PC-3 (cell line): ENCODE data around the gene SCO2.

Experiments used
- CTCF ChIP-seq: fragments of 300-600 bp; sonication (generic); conservative IDR thresholded peaks from 2 replicates; pipeline ENCODE4 v1.5.1; 2017; ENCODE audit warnings: antibody characterized with exemption, low read depth, mild to moderate bottlenecking, low read length
- EZH2 ChIP-seq: fragments of 300-600 bp; sonication (generic); IDR thresholded peaks from one replicate; pipeline ENCODE4 v1.6.1; 2017; ENCODE audit warnings: antibody characterized with exemption, mild to moderate bottlenecking, low read length; ENCODE audit not compliant: unreplicated experiment

- TF ChIP-seq CTCF: no peak
- TF ChIP-seq EZH2: no peak
These were observed 41.2 kb downstream of the SCO2 start for GRCh38 chr22:50483977-50484853.
